ENCODE data around the gene ROMO1. TPM values are rescaled to one million over a fixed set of nuclear protein-coding genes. Genes with fewer than 3 reads are reported as not detected.

The ROMO1 gene
- total and polyA plus RNA-seq, 8 donors: 38.6 to 310 (median 63.6) TPM

GRCh38 chr20:35730583-35731468 is 31.6 kb downstream of the ROMO1 start:
- FAIRE-seq: no peak
- no peaks in the 10 kb centered on the region for H3K9me3 ChIP-seq
- 14 to 21% methylated on average over 4 of the region's 4 CpGs for WGBS, 2 donors
- no peaks in the 10 kb centered on the region for H3K27me3 ChIP-seq
- intact Hi-C loops (cut with DNase I): no loop called here
- no peak for TF ChIP-seq CTCF (IDR thresholded peaks at IDR 0.05)
- H3K4me1 ChIP-seq: peaks cover 32 to 58% (median 39%) of the 10 kb centered on the region in 3 donors
- no peak for DNase-seq
- no peak overlapping the region for H3K27ac ChIP-seq
- peaks cover 10 to 83% (median 45%) of the 10 kb centered on the region in 3 donors for H3K36me3 ChIP-seq
- ATAC-seq: no peak
- H3K4me3 ChIP-seq: no peak overlapping the region

- no peak overlapping the region for H3K4me3 ChIP-seq
- TF ChIP-seq CTCF (IDR thresholded peaks at IDR 0.05): no peak
- ATAC-seq: no peak
- WGBS, 2 donors: 33 to 35% methylated on average over 2 of the region's 2 CpGs
- no peaks in the 10 kb centered on the region for H3K9me3 ChIP-seq
- no peak for FAIRE-seq
- intact Hi-C loops (cut with DNase I): no loop called here
- peaks cover 10 to 83% (median 43%) of the 10 kb centered on the region in 3 donors for H3K36me3 ChIP-seq
- no peak overlapping the region for H3K27ac ChIP-seq
- H3K27me3 ChIP-seq: no peaks in the 10 kb centered on the region
- no peak for DNase-seq
- H3K4me1 ChIP-seq: peaks cover 38 to 64% (median 45%) of the 10 kb centered on the region in 3 donors
Observed at GRCh38 chr20:35731469-35731788, 32.2 kb downstream of the ROMO1 start.

GRCh38 chr20:35731862-35732643 is 32.8 kb downstream of the ROMO1 start:
- no peaks in the 10 kb centered on the region for H3K27me3 ChIP-seq
- peaks cover 39 to 66% (median 47%) of the 10 kb centered on the region in 3 donors for H3K4me1 ChIP-seq
- intact Hi-C loops (cut with DNase I): no loop called here
- H3K9me3 ChIP-seq: no peaks in the 10 kb centered on the region
- H3K27ac ChIP-seq: no peak overlapping the region
- H3K4me3 ChIP-seq: no peak overlapping the region
- 86 to 91% methylated on average over 24 of the region's 24 CpGs for WGBS, 2 donors
- TF ChIP-seq CTCF (IDR thresholded peaks at IDR 0.05): no peak
- FAIRE-seq: no peak
- peaks cover 10 to 83% (median 43%) of the 10 kb centered on the region in 3 donors for H3K36me3 ChIP-seq
- no peak for DNase-seq
- no peak for ATAC-seq

GRCh38 chr20:35732644-35732982 is 33.4 kb downstream of the ROMO1 start:
- no peak for ATAC-seq
- intact Hi-C loops (cut with DNase I): no loop called here
- FAIRE-seq: no peak
- no peaks in the 10 kb centered on the region for H3K27me3 ChIP-seq
- no peak overlapping the region for H3K27ac ChIP-seq
- no peak overlapping the region for H3K4me3 ChIP-seq
- peaks cover 39 to 66% (median 47%) of the 10 kb centered on the region in 3 donors for H3K4me1 ChIP-seq
- WGBS, 2 donors: 44 to 46% methylated on average over 1 of the region's 1 CpG
- no peak for TF ChIP-seq CTCF (IDR thresholded peaks at IDR 0.05)
- DNase-seq: no peak
- peaks cover 8 to 84% (median 46%) of the 10 kb centered on the region in 3 donors for H3K36me3 ChIP-seq
- H3K9me3 ChIP-seq: no peaks in the 10 kb centered on the region

Data from pancreas (tissue), 10 donors.